Measurements from ENCODE around the gene ZDHHC18. TPM values are rescaled to one million over a fixed set of nuclear protein-coding genes. Genes with fewer than 3 reads are reported as not detected.

ZDHHC18 gene, protein sequence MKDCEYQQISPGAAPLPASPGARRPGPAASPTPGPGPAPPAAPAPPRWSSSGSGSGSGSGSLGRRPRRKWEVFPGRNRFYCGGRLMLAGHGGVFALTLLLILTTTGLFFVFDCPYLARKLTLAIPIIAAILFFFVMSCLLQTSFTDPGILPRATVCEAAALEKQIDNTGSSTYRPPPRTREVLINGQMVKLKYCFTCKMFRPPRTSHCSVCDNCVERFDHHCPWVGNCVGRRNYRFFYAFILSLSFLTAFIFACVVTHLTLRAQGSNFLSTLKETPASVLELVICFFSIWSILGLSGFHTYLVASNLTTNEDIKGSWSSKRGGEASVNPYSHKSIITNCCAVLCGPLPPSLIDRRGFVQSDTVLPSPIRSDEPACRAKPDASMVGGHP
- total RNA-seq (2014; rRNA removed; shearing (Covaris generic)) = 45.5 and 50.0 TPM in 2 replicates

DNA sequence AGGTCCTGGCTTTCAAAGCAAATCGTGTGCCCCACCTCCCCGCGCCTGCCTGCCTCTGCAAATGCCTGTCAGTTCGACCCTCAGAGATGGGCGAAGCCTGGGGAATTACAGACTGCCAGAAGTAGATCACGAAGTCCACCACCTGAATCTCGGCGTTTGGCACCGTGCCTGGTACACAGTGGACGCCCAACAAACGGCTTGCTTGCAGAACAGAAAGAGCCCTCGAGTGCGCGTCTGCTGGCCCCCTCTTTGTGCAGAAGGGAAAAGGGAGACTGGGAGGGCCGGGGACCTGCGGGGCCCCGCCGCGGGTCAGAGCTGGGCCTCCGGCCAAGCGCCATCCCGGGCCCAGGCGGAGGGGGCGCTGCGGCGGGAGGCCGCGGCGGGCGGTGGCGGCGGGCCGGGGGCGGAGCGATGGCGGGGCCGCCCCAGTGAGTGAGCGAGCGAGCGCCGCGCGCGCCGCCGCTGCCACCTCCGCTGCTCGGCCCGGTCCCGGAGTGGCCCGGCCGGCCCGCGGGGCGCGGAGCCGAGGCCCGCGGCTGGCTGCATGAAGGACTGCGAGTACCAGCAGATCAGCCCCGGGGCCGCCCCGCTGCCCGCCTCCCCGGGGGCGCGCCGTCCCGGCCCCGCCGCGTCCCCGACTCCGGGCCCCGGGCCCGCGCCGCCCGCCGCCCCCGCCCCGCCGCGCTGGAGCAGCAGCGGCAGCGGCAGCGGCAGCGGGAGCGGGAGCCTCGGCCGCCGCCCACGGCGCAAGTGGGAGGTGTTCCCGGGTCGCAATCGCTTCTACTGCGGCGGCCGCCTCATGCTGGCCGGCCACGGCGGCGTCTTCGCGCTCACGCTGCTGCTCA lies at the start of gene ZDHHC18:
Gene ZDHHC18 (plus strand): TSS at position 428 of the 845 bp plus-strand sequence. CDS start 117 bp downstream, at position 545.
- DNase-seq = peak; percentile 97
- no peaks in the 10 kb centered on the region for H3K36me3 ChIP-seq (replicated peaks; ENCODE audit: control insufficient read depth, insufficient read depth, low read length)

DNA sequence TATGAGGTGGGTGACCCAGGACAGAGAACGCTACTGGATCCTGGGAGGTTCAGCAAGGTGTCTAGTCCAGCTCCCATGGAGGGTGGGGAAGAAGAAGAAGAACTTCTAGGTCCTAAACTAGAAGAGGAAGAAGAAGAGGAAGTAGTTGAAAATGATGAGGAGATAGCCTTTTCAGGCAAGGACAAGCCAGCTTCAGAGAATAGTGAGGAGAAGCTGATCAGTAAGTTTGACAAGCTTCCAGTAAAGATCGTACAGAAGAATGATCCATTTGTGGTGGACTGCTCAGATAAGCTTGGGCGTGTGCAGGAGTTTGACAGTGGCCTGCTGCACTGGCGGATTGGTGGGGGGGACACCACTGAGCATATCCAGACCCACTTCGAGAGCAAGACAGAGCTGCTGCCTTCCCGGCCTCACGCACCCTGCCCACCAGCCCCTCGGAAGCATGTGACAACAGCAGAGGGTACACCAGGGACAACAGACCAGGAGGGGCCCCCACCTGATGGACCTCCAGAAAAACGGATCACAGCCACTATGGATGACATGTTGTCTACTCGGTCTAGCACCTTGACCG lies 47.3 kb upstream of the ZDHHC18 start:
- H3K4me3 ChIP-seq (ENCODE audit: insufficient read depth, low read depth, low read length) = no peak overlapping the region
- no peaks in the 10 kb centered on the region for H3K27me3 ChIP-seq (ENCODE audit: control insufficient read depth, insufficient read depth, low read length)
- H3K36me3 ChIP-seq (replicated peaks; ENCODE audit: control insufficient read depth, insufficient read depth, low read length) = peaks cover 45% of the 10 kb centered on the region
- no peak for DNase-seq

More for the DNA sequence above, at the start of gene ZDHHC18:
- Histone ChIP-seq H3K27me3 (ENCODE audit: control insufficient read depth, insufficient read depth, low read length) (no peaks in the 10 kb centered on the region), H3K4me3 (ENCODE audit: insufficient read depth, low read depth, low read length) (peak within 1 kb of the TSS; percentile 84)

DNA sequence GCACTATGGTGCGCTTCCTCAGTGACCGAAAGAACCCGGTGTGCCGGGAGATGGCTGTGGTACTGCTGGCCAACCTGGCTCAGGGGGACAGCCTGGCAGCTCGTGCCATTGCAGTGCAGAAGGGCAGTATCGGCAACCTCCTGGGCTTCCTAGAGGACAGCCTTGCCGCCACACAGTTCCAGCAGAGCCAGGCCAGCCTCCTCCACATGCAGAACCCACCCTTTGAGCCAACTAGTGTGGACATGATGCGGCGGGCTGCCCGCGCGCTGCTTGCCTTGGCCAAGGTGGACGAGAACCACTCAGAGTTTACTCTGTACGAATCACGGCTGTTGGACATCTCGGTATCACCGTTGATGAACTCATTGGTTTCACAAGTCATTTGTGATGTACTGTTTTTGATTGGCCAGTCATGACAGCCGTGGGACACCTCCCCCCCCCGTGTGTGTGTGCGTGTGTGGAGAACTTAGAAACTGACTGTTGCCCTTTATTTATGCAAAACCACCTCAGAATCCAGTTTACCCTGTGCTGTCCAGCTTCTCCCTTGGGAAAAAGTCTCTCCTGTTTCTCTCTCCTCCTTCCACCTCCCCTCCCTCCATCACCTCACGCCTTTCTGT lies 46.0 kb upstream of the ZDHHC18 start:
- no peak overlapping the region for H3K4me3 ChIP-seq (ENCODE audit: insufficient read depth, low read depth, low read length)
- no peaks in the 10 kb centered on the region for H3K27me3 ChIP-seq (ENCODE audit: control insufficient read depth, insufficient read depth, low read length)
- peaks cover 34% of the 10 kb centered on the region for H3K36me3 ChIP-seq (replicated peaks; ENCODE audit: control insufficient read depth, insufficient read depth, low read length)
- DNase-seq = no peak

GRCh38 chr1:26781206-26781825 lies 45.2 kb upstream of the ZDHHC18 start:
- DNase-seq = no peak
- H3K4me3 ChIP-seq (ENCODE audit: insufficient read depth, low read depth, low read length) = no peak overlapping the region
- peaks cover 32% of the 10 kb centered on the region for H3K36me3 ChIP-seq (replicated peaks; ENCODE audit: control insufficient read depth, insufficient read depth, low read length)
- H3K27me3 ChIP-seq (ENCODE audit: control insufficient read depth, insufficient read depth, low read length) = no peaks in the 10 kb centered on the region

GRCh38 chr1:26782521-26783212 lies 43.8 kb upstream of the ZDHHC18 start:
- no peaks in the 10 kb centered on the region for H3K27me3 ChIP-seq (ENCODE audit: control insufficient read depth, insufficient read depth, low read length)
- DNase-seq = no peak
- H3K4me3 ChIP-seq (ENCODE audit: insufficient read depth, low read depth, low read length) = no peak overlapping the region
- peaks cover 26% of the 10 kb centered on the region for H3K36me3 ChIP-seq (replicated peaks; ENCODE audit: control insufficient read depth, insufficient read depth, low read length)

DNA sequence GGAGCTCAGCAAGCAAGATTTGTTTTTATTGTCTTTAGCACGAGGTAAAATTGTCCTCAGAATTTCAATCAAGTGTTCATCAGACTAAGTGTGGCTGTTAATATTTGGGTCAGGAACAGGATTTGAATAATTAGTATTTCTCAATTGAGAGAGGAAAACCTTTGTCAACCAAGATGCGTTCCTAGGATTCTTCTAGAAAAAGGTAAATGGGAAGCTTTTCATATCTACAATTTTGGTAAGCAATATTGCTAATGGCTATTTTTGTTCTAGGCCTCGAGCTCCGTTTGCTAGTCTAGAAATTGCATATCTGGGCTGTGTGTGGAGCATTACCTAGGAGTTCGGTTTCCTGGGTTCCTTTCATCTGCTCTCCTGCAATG lies 42.9 kb upstream of the ZDHHC18 start:
- no peaks in the 10 kb centered on the region for H3K27me3 ChIP-seq (ENCODE audit: control insufficient read depth, insufficient read depth, low read length)
- no peak for DNase-seq
- no peak overlapping the region for H3K4me3 ChIP-seq (ENCODE audit: insufficient read depth, low read depth, low read length)
- peaks cover 18% of the 10 kb centered on the region for H3K36me3 ChIP-seq (replicated peaks; ENCODE audit: control insufficient read depth, insufficient read depth, low read length)

- DNase-seq = peak; percentile 73
- no peaks in the 10 kb centered on the region for H3K27me3 ChIP-seq (ENCODE audit: control insufficient read depth, insufficient read depth, low read length)
- H3K36me3 ChIP-seq (replicated peaks; ENCODE audit: control insufficient read depth, insufficient read depth, low read length) = peaks cover 13% of the 10 kb centered on the region
Observed at GRCh38 chr1:26784023-26784871, 42.2 kb upstream of the ZDHHC18 start.

DNA sequence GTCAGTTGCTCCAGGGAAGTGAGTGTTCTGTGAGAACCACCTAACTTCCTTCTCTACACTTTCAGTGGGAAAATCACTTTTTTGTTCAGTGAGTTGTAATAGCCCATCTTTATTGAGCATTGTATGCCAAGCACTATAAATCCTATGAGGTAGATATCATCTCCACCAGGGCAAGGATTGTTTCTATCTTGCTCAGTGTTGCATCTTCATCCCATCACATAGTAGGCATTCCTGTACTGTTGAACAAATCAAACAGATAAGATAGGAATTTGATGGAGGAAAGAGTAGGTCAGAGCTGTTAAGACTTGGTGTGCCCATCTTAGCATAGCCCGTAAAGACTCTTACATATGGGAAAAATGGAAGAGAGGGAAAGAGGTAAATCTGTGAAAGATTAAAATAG lies 41.6 kb upstream of the ZDHHC18 start:
- H3K4me3 ChIP-seq (ENCODE audit: insufficient read depth, low read depth, low read length) = no peak overlapping the region
- H3K27me3 ChIP-seq (ENCODE audit: control insufficient read depth, insufficient read depth, low read length) = no peaks in the 10 kb centered on the region
- peaks cover 7% of the 10 kb centered on the region for H3K36me3 ChIP-seq (replicated peaks; ENCODE audit: control insufficient read depth, insufficient read depth, low read length)
- no peak for DNase-seq

More at GRCh38 chr1:26784023-26784871, 42.2 kb upstream of the ZDHHC18 start:
- no peak overlapping the region for H3K4me3 ChIP-seq (ENCODE audit: insufficient read depth, low read depth, low read length)

DNA sequence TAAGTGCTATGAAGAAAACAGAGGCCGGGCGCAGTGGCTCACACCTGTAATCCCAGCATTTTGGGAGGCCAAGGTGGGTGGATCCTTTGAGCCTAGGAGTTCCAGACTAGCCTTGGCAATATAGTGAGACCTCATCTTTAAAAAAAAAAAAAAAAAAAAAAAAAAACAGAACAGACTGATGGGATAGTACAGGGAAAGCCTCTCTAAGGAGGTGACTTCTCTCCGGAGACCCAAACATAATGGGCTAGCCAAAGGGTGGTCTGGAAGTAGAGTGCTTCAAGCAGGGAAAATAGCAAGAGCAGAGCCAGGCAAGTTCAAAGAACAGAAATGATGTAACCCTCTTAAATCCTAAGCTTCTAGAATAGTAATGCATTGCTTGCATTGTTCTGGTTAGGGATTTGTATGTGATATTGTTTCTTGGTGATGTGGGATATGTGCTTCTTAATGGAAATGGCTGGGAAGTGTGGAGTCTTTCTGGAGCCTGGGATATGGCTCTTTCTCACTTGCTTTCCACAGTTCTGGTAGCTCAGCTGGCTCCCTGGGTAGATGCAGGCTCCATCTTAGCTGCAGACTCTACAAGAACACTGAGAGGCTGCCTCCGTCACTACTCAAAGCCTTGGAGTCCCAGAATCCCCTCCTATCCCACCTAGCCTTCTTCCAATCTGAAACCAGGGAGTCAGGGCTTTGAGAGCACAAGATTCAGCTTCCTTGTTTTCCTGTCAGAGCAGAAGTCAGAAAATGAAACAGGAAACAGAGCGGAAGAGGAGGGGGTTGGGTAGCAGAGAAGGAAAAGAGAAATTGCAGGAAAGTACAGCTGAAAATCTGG lies 40.7 kb upstream of the ZDHHC18 start:
- DNase-seq = no peak
- no peaks in the 10 kb centered on the region for H3K27me3 ChIP-seq (ENCODE audit: control insufficient read depth, insufficient read depth, low read length)
- no peak overlapping the region for H3K4me3 ChIP-seq (ENCODE audit: insufficient read depth, low read depth, low read length)
- peaks cover 1% of the 10 kb centered on the region for H3K36me3 ChIP-seq (replicated peaks; ENCODE audit: control insufficient read depth, insufficient read depth, low read length)

GRCh38 chr1:26786437-26787380 lies 39.8 kb upstream of the ZDHHC18 start:
- Histone ChIP-seq H3K4me3 (ENCODE audit: insufficient read depth, low read depth, low read length) (peak overlapping the region; percentile 81), H3K27me3 (ENCODE audit: control insufficient read depth, insufficient read depth, low read length) (no peaks in the 10 kb centered on the region), H3K36me3 (replicated peaks; ENCODE audit: control insufficient read depth, insufficient read depth, low read length) (peaks cover 1% of the 10 kb centered on the region)
- DNase-seq = peak; percentile 78

DNA sequence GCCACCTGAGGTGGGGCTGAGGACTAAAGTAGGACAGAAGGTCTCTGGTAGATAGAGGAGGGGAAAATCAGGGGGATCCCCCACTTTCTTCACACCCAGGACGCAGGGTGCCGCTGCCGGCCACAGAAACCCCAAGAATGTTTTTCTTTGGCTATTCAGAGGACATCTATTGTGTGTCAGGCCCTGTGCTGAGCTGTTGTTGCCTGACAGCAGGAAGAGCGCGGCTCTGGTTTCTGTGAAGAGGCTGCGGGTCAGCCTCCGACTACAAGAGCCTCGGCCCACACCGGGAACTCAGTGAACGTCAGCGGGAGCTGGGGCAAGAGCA lies 39.1 kb upstream of the ZDHHC18 start:
- H3K27me3 ChIP-seq (ENCODE audit: control insufficient read depth, insufficient read depth, low read length) = no peaks in the 10 kb centered on the region
- no peak for DNase-seq
- H3K36me3 ChIP-seq (replicated peaks; ENCODE audit: control insufficient read depth, insufficient read depth, low read length) = peaks cover 1% of the 10 kb centered on the region
- peak overlapping the region; percentile 81 for H3K4me3 ChIP-seq (ENCODE audit: insufficient read depth, low read depth, low read length)
